Gastrocnemius medialis (tissue), 4 donors: ENCODE measurements around the gene PTPRE.

Source experiments
- POLR2A ChIP-seq, 2 donors: fragments of 450-650 bp; IDR thresholded peaks; one replicate each; pipeline ENCODE4 v1.6.1; 2017; ENCODE audit warnings: antibody characterized with exemption in 2 of 2, mild to moderate bottlenecking in 2 of 2, moderate library complexity in 2 of 2
- TF ChIP-seq, protein P1 (sequence below), 5 experiments: fragments of 450-650 bp in 3 of 5; fragments of 200-600 bp in 2 of 5; sonication (generic) in 2 of 5; IDR thresholded peaks in 4 of 5; conservative IDR thresholded peaks in 1 of 5; 1 replicate in 4 of 5; 2 replicates in 1 of 5; pipeline ENCODE4 v1.5.1; 2016 to 2019; ENCODE audit warnings: antibody characterized with exemption in 5 of 5, mild to moderate bottlenecking in 3 of 5, moderate library complexity in 3 of 5

- TF ChIP-seq, protein P1, sequence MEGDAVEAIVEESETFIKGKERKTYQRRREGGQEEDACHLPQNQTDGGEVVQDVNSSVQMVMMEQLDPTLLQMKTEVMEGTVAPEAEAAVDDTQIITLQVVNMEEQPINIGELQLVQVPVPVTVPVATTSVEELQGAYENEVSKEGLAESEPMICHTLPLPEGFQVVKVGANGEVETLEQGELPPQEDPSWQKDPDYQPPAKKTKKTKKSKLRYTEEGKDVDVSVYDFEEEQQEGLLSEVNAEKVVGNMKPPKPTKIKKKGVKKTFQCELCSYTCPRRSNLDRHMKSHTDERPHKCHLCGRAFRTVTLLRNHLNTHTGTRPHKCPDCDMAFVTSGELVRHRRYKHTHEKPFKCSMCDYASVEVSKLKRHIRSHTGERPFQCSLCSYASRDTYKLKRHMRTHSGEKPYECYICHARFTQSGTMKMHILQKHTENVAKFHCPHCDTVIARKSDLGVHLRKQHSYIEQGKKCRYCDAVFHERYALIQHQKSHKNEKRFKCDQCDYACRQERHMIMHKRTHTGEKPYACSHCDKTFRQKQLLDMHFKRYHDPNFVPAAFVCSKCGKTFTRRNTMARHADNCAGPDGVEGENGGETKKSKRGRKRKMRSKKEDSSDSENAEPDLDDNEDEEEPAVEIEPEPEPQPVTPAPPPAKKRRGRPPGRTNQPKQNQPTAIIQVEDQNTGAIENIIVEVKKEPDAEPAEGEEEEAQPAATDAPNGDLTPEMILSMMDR (IDR thresholded peaks at IDR 0.05 in 4 of 5, conservative IDR thresholded peaks at IDR 0.05 in 1 of 5): no peak
- no peak for TF ChIP-seq POLR2A (IDR thresholded peaks at IDR 0.05)
Measured at GRCh38 chr10:127939786-127940330, 33.0 kb downstream of the PTPRE start.
